ENCODE data around the gene HES3.

Gene HES3, protein sequence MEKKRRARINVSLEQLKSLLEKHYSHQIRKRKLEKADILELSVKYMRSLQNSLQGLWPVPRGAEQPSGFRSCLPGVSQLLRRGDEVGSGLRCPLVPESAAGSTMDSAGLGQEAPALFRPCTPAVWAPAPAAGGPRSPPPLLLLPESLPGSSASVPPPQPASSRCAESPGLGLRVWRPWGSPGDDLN

DNA sequence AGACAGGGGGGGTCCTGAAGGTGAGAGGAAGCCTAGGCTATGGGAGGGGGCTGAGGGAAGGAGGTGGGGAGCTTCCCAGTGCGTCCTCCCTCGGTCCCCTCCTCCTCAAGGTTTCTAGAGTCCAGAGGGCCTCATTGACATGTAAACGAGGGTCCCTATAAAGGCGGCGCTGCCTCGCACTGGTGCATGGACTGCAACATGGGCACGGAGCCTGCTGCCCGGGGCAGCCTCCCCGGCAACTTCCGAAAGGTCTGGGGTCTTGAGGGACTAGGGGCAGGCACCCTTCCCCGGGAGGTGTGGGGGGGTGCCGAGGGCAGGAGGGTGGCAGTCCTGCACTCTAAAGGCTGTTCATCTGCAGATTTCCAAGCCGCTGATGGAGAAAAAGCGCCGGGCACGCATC is at the start of gene HES3:
Gene HES3 (plus strand): TSS at position 187 of the 400 bp plus-strand sequence. CDS start 187 bp downstream, at position 374.
- H3K79me2 ChIP-seq (ENCODE audit: insufficient read depth, low read length), result no peaks in the 10 kb centered on the region
- H3K27ac ChIP-seq (ENCODE audit: low read depth, low read length), result no peak within 1 kb of the TSS
- H4K20me1 ChIP-seq (ENCODE audit: low read depth, low read length), result no peaks in the 10 kb centered on the region
- no peak within 1 kb of the TSS for H3K9ac ChIP-seq (ENCODE audit: low read length)
- H3K9me3 ChIP-seq (ENCODE audit: insufficient read depth, low read length), result no peaks in the 10 kb centered on the region
- H3K27me3 ChIP-seq (ENCODE audit: low read length), result no peaks in the 10 kb centered on the region
- H3K4me3 ChIP-seq (ENCODE audit: insufficient read depth, low read length, poor library complexity, severe bottlenecking), result no peak within 1 kb of the TSS
- no peaks in the 10 kb centered on the region for H3F3A ChIP-seq (ENCODE audit: insufficient read depth)
- H3K36me3 ChIP-seq (ENCODE audit: low read length), result no peaks in the 10 kb centered on the region
- H3K9me2 ChIP-seq (replicated peaks; ENCODE audit: insufficient read depth, low read length), result no peaks in the 10 kb centered on the region
- H2AFZ ChIP-seq (ENCODE audit: low read depth, low read length, severe bottlenecking), result no peak within 1 kb of the TSS
- TF ChIP-seq, protein P1, sequence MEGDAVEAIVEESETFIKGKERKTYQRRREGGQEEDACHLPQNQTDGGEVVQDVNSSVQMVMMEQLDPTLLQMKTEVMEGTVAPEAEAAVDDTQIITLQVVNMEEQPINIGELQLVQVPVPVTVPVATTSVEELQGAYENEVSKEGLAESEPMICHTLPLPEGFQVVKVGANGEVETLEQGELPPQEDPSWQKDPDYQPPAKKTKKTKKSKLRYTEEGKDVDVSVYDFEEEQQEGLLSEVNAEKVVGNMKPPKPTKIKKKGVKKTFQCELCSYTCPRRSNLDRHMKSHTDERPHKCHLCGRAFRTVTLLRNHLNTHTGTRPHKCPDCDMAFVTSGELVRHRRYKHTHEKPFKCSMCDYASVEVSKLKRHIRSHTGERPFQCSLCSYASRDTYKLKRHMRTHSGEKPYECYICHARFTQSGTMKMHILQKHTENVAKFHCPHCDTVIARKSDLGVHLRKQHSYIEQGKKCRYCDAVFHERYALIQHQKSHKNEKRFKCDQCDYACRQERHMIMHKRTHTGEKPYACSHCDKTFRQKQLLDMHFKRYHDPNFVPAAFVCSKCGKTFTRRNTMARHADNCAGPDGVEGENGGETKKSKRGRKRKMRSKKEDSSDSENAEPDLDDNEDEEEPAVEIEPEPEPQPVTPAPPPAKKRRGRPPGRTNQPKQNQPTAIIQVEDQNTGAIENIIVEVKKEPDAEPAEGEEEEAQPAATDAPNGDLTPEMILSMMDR (IDR thresholded peaks at IDR 0.05; ENCODE audit: insufficient read depth, low read length, poor library complexity, severe bottlenecking), result no peak
- TF ChIP-seq EZH2phosphoT487 (conservative IDR thresholded peaks at IDR 0.05; ENCODE audit: low read length), result no peak
- no peak within 1 kb of the TSS for H3K4me2 ChIP-seq (ENCODE audit: low read depth, low read length, poor library complexity, severe bottlenecking)

DNA sequence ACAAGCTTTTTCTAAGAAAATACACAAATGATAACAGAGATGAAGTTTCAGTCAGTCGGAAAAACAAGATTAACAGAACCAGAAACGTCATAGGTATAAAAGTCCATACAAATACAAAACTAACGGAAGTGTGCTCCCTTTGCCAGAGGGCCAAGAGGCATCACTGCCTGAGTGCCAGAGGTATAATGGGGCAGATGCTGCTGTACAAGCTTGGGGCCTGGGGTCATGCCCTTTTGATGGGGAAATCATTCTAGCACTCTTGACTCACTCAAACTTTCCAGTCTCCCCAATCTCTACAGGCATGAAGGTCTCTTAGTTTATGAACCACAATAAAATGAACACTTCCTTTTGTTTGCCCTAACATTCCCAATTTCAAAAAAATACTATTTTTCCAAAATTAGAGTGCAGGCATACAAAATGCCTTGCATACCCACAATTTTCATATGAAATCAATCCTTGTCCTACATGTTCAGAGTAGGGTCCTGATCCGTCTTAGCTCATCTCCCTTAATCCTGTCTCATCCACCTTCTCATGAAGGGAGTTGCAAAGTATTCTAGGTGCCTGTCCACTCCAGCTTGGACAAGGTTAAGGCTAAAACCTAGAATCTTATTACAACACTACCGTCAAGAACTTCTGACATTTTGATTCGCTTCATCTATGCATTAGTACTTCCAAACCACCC is 46.1 kb upstream of the HES3 start:
- H4K20me1 ChIP-seq (ENCODE audit: low read depth, low read length), result no peaks in the 10 kb centered on the region
- H3K9ac ChIP-seq (ENCODE audit: low read length), result peak overlapping the region; percentile 96
- no peaks in the 10 kb centered on the region for H3F3A ChIP-seq (ENCODE audit: insufficient read depth)
- peak overlapping the region; percentile 81 for H3K4me2 ChIP-seq (ENCODE audit: low read depth, low read length, poor library complexity, severe bottlenecking)
- TF ChIP-seq, protein P1 (IDR thresholded peaks at IDR 0.05; ENCODE audit: insufficient read depth, low read length, poor library complexity, severe bottlenecking), result no peak
- TF ChIP-seq EZH2phosphoT487 (conservative IDR thresholded peaks at IDR 0.05; ENCODE audit: low read length), result no peak
- no peak overlapping the region for H2AFZ ChIP-seq (ENCODE audit: low read depth, low read length, severe bottlenecking)
- peaks cover 28% of the 10 kb centered on the region for H3K79me2 ChIP-seq (ENCODE audit: insufficient read depth, low read length)
- H3K36me3 ChIP-seq (ENCODE audit: low read length), result no peaks in the 10 kb centered on the region
- H3K27ac ChIP-seq (ENCODE audit: low read depth, low read length), result no peak overlapping the region
- peak overlapping the region; percentile 83 for H3K4me3 ChIP-seq (ENCODE audit: insufficient read depth, low read length, poor library complexity, severe bottlenecking)
- H3K27me3 ChIP-seq (ENCODE audit: low read length), result no peaks in the 10 kb centered on the region
- no peaks in the 10 kb centered on the region for H3K9me2 ChIP-seq (replicated peaks; ENCODE audit: insufficient read depth, low read length)
- H3K9me3 ChIP-seq (ENCODE audit: insufficient read depth, low read length), result no peaks in the 10 kb centered on the region

- Histone ChIP-seq H3K27me3 (ENCODE audit: low read length) (no peaks in the 10 kb centered on the region), H3F3A (ENCODE audit: insufficient read depth) (no peaks in the 10 kb centered on the region), H3K9ac (ENCODE audit: low read length) (peak overlapping the region; percentile 96), H3K4me3 (ENCODE audit: insufficient read depth, low read length, poor library complexity, severe bottlenecking) (peak overlapping the region; percentile 83), H3K79me2 (ENCODE audit: insufficient read depth, low read length) (peaks cover 28% of the 10 kb centered on the region), H3K9me3 (ENCODE audit: insufficient read depth, low read length) (no peaks in the 10 kb centered on the region), H2AFZ (ENCODE audit: low read depth, low read length, severe bottlenecking) (no peak overlapping the region), H3K4me2 (ENCODE audit: low read depth, low read length, poor library complexity, severe bottlenecking) (peak overlapping the region; percentile 81), H3K36me3 (ENCODE audit: low read length) (no peaks in the 10 kb centered on the region), H3K9me2 (replicated peaks; ENCODE audit: insufficient read depth, low read length) (no peaks in the 10 kb centered on the region), H3K27ac (ENCODE audit: low read depth, low read length) (peak overlapping the region; percentile 53), H4K20me1 (ENCODE audit: low read depth, low read length) (no peaks in the 10 kb centered on the region)
- TF ChIP-seq, protein P1 (IDR thresholded peaks at IDR 0.05; ENCODE audit: insufficient read depth, low read length, poor library complexity, severe bottlenecking), result no peak
- TF ChIP-seq EZH2phosphoT487 (conservative IDR thresholded peaks at IDR 0.05; ENCODE audit: low read length), result no peak
Measured at GRCh38 chr1:6198646-6199297, 45.2 kb upstream of the HES3 start.
